Smooth muscle cell (in vitro differentiated cells): Measurements from ENCODE around the gene NME7. TPM values are rescaled to one million over a fixed set of nuclear protein-coding genes. Genes with fewer than 3 reads are reported as not detected.

ENCODE experiments used
- DNase-seq: peaks from one replicate; lab custom pipeline; 2025; ENCODE audit not compliant: unreplicated experiment; lab: John Stamatoyannopoulos, UW
- H2AFZ ChIP-seq: fragments of 200-600 bp; sonication (generic); 2 replicates; pipeline ENCODE4 v1.6.0; 2016; ENCODE audit warnings: antibody characterized with exemption, low read depth, mild to moderate bottlenecking
- H3F3A ChIP-seq: fragments of 200-600 bp; sonication (generic); 2 replicates; pipeline ENCODE4 v1.6.0; 2017; ENCODE audit warnings: antibody characterized with exemption, low read depth
- H3K27ac ChIP-seq: fragments of 200-600 bp; sonication (generic); 2 replicates; pipeline ENCODE4 v1.5.1; 2016; ENCODE audit warnings: low read depth, mild to moderate bottlenecking
- H3K27me3 ChIP-seq: fragments of 200-600 bp; sonication (generic); 2 replicates; pipeline ENCODE4 v1.6.1; 2016; ENCODE audit warnings: low read depth, mild to moderate bottlenecking
- H3K36me3 ChIP-seq: fragments of 200-600 bp; sonication (generic); 2 replicates; pipeline ENCODE4 v1.5.1; 2016; ENCODE audit warnings: low read depth
- H3K4me1 ChIP-seq: fragments of 200-600 bp; sonication (generic); 2 replicates; pipeline ENCODE4 v1.5.1; 2016; ENCODE audit warnings: low read depth
- H3K4me2 ChIP-seq: fragments of 200-600 bp; sonication (generic); 2 replicates; pipeline ENCODE4 v1.6.0; 2016; ENCODE audit warnings: mild to moderate bottlenecking
- H3K4me3 ChIP-seq: fragments of 200-600 bp; sonication (generic); 2 replicates; pipeline ENCODE4 v1.5.1; 2016; ENCODE audit warnings: mild to moderate bottlenecking
- H3K79me2 ChIP-seq: fragments of 200-600 bp; sonication (generic); 2 replicates; pipeline ENCODE4 v1.6.0; 2016; ENCODE audit warnings: low read depth, mild to moderate bottlenecking
- H3K9ac ChIP-seq: fragments of 200-600 bp; sonication (generic); 2 replicates; pipeline ENCODE4 v1.6.0; 2016; ENCODE audit warnings: low read depth
- H3K9me3 ChIP-seq: fragments of 200-600 bp; sonication (generic); replicated peaks from 2 replicates; pipeline ENCODE4 v1.5.1; 2016; ENCODE audit warnings: low read depth
- H4K20me1 ChIP-seq: fragments of 200-600 bp; sonication (generic); 2 replicates; pipeline ENCODE4 v1.6.0; 2016; ENCODE audit warnings: low read depth
- CTCF ChIP-seq: fragments of 200-600 bp; sonication (generic); IDR thresholded peaks from 2 replicates; pipeline ENCODE4 v1.5.1; 2017; ENCODE audit warnings: borderline replicate concordance, mild to moderate bottlenecking, antibody characterized with exemption; ENCODE audit not compliant: insufficient read depth, poor library complexity, severe bottlenecking
- WGBS: methylation state at CpG from one replicate; pipeline ENCODE4 v1.1.7; 2016; ENCODE audit warnings: low lambda C conversion rate; 5-methylcytosine and 5-hydroxymethylcytosine counted together
- polyA plus RNA-seq: library from polyadenylated mRNA; unstranded; fragments of >200 nt; fragmentation: Nextera tagmentation; extraction: Ambion mirVana; gene quantifications from 2 replicates; pipeline ENCODE4 v1.2.1, GENCODE V29; 2016
- total RNA-seq: library from RNA; depleted of rRNA; stranded (reverse); fragments of >200 nt; gene quantifications from 2 replicates; pipeline ENCODE4 v1.2.3, GENCODE V29; 2014

Gene NME7
- total and polyA plus RNA-seq, 2 experiments from 2014 or later, result 26.5 to 77.8 TPM

- H3K27me3 ChIP-seq, result no peaks in the 10 kb centered on the region
- no peak overlapping the region for H3K27ac ChIP-seq
- no peak overlapping the region for H3K9ac ChIP-seq
- H3K79me2 ChIP-seq, result no peaks in the 10 kb centered on the region
- H3K4me1 ChIP-seq, result no peaks in the 10 kb centered on the region
- no peaks in the 10 kb centered on the region for H3K9me3 ChIP-seq
- H3K4me3 ChIP-seq, result no peak overlapping the region
- no peak overlapping the region for H3K4me2 ChIP-seq
- H2AFZ ChIP-seq, result no peak overlapping the region
- no peak for TF ChIP-seq CTCF
- no peaks in the 10 kb centered on the region for H3K36me3 ChIP-seq
- WGBS, result 93% methylated on average over 2 of the region's 2 CpGs
- no peak for DNase-seq
- no peaks in the 10 kb centered on the region for H3F3A ChIP-seq
- no peaks in the 10 kb centered on the region for H4K20me1 ChIP-seq
Measured at GRCh38 chr1:169149555-169150286, 217.9 kb downstream of the NME7 start.

GRCh38 chr1:169148472-169149252 is 218.9 kb downstream of the NME7 start:
- H4K20me1 ChIP-seq, result no peaks in the 10 kb centered on the region
- H3K4me1 ChIP-seq, result no peaks in the 10 kb centered on the region
- H3F3A ChIP-seq, result no peaks in the 10 kb centered on the region
- H3K27me3 ChIP-seq, result no peaks in the 10 kb centered on the region
- H3K36me3 ChIP-seq, result no peaks in the 10 kb centered on the region
- no peak for DNase-seq
- no peak overlapping the region for H3K4me3 ChIP-seq
- WGBS, result 96% methylated on average over 5 of the region's 5 CpGs
- H3K4me2 ChIP-seq, result no peak overlapping the region
- H3K79me2 ChIP-seq, result no peaks in the 10 kb centered on the region
- no peak overlapping the region for H3K27ac ChIP-seq
- H3K9me3 ChIP-seq, result no peaks in the 10 kb centered on the region
- H3K9ac ChIP-seq, result no peak overlapping the region
- TF ChIP-seq CTCF, result no peak
- H2AFZ ChIP-seq, result no peak overlapping the region

- H3K27ac ChIP-seq, result no peak overlapping the region
- no peaks in the 10 kb centered on the region for H3K9me3 ChIP-seq
- no peak overlapping the region for H2AFZ ChIP-seq
- H3K4me3 ChIP-seq, result no peak overlapping the region
- no peaks in the 10 kb centered on the region for H3K4me1 ChIP-seq
- H3K27me3 ChIP-seq, result no peaks in the 10 kb centered on the region
- DNase-seq, result no peak
- H4K20me1 ChIP-seq, result no peaks in the 10 kb centered on the region
- H3K79me2 ChIP-seq, result no peaks in the 10 kb centered on the region
- no peaks in the 10 kb centered on the region for H3K36me3 ChIP-seq
- no peaks in the 10 kb centered on the region for H3F3A ChIP-seq
- TF ChIP-seq CTCF, result no peak
- WGBS, result 67% methylated on average over 1 of the region's 1 CpG
- H3K4me2 ChIP-seq, result no peak overlapping the region
- no peak overlapping the region for H3K9ac ChIP-seq
Measured at GRCh38 chr1:169146576-169147214, 220.9 kb downstream of the NME7 start.
